Testis (tissue), 3 donors: Measurements from ENCODE around the gene GPC6. TPM values are rescaled to one million over a fixed set of nuclear protein-coding genes. Genes with fewer than 3 reads are reported as not detected.
A peak's percentile ranks its signal among the peaks of the same experiment; 100 is the strongest.

Source experiments
- DNase-seq: peaks from one replicate; pipeline ENCODE4 v3.0.0-alpha.2; 2019
- H3K27ac ChIP-seq, 2 donors: fragments of 200-600 bp; sonication (generic); one replicate each; pipeline ENCODE4 v1.5.1; 2019
- H3K27me3 ChIP-seq: fragments of 200-600 bp; sonication (generic); one replicate; pipeline ENCODE4 v1.5.1; 2019
- H3K36me3 ChIP-seq: fragments of 200-600 bp; sonication (generic); one replicate; pipeline ENCODE4 v1.5.1; 2017; ENCODE audit warnings: low read depth; ENCODE audit errors: missing control alignments
- H3K4me1 ChIP-seq: fragments of 200-600 bp; sonication (generic); one replicate; pipeline ENCODE4 v1.5.1; 2019
- H3K4me3 ChIP-seq, 2 donors: fragments of 200-600 bp; sonication (generic); one replicate each; pipeline ENCODE4 v1.5.1; 2017 to 2019
- H3K9me3 ChIP-seq: fragments of 200-600 bp; sonication (generic); one replicate; pipeline ENCODE4 v1.5.1; 2017
- CTCF ChIP-seq, 3 experiments: fragments of 450-650 bp in 2 of 3; fragments of 200-600 bp in 1 of 3; sonication (generic) in 1 of 3; IDR thresholded peaks; one replicate each; pipeline ENCODE4 v1.5.1; 2016 to 2019; ENCODE audit warnings: antibody characterized with exemption in 3 of 3, mild to moderate bottlenecking in 2 of 3, moderate library complexity in 1 of 3
- POLR2A ChIP-seq: fragments of 450-650 bp; IDR thresholded peaks from one replicate; pipeline ENCODE4 v1.6.1; 2017; ENCODE audit warnings: antibody characterized with exemption, mild to moderate bottlenecking, moderate library complexity
- WGBS, 2 donors: methylation state at CpG; one replicate each; pipeline ENCODE4 v1.1.5; 2018; 5-methylcytosine and 5-hydroxymethylcytosine counted together
- intact Hi-C: fragments of 100-400 bp; cut with DNase I; formaldehyde crosslinking; loops from one replicate; pipeline ENCODE4 v1.15.1; 2023; ENCODE audit warnings: low total_unique reads
- polyA plus RNA-seq: library from polyadenylated mRNA; stranded (reverse); fragments of 350-450 nt; fragmentation: Illumina TruSeq; extraction: RNeasy Lipid Tissue Mini Kit (QIAGEN cat#74804); gene quantifications from one replicate; pipeline ENCODE4 v1.2.3, GENCODE V29; 2014; ENCODE audit warnings: low read depth, low replicate concordance; ENCODE audit not compliant: insufficient read depth
- total RNA-seq, 2 donors: library from RNA; depleted of rRNA; stranded (reverse); fragments of >200 nt; gene quantifications; one replicate each; pipeline ENCODE4 v1.2.3, GENCODE V29; 2016

The GPC6 gene
- total and polyA plus RNA-seq, 3 donors from 2014 or later = 2.2 to 6.9 (median 4.3) TPM

GRCh38 chr13:94122300-94122915 lies 895.8 kb downstream of the GPC6 start:
- no peaks in the 10 kb centered on the region for H3K4me1 ChIP-seq
- no peak for DNase-seq
- no peak overlapping the region for H3K27ac ChIP-seq
- H3K9me3 ChIP-seq = no peaks in the 10 kb centered on the region
- H3K36me3 ChIP-seq = no peaks in the 10 kb centered on the region
- intact Hi-C loops = no loop called here
- no peaks in the 10 kb centered on the region for H3K27me3 ChIP-seq
- TF ChIP-seq CTCF (IDR thresholded peaks at IDR 0.05) = no peak
- no peak overlapping the region for H3K4me3 ChIP-seq
- WGBS, 2 donors = 83 to 85% methylated on average over 4 of the region's 4 CpGs

- no peak overlapping the region for H3K4me3 ChIP-seq
- no peaks in the 10 kb centered on the region for H3K9me3 ChIP-seq
- H3K4me1 ChIP-seq = no peaks in the 10 kb centered on the region
- intact Hi-C loops = no loop called here
- H3K36me3 ChIP-seq = no peaks in the 10 kb centered on the region
- H3K27me3 ChIP-seq = no peaks in the 10 kb centered on the region
- H3K27ac ChIP-seq = no peak overlapping the region
- WGBS, 2 donors = 62 to 63% methylated on average over 1 of the region's 1 CpG
- no peak for TF ChIP-seq POLR2A
- no peak for DNase-seq
Measured at GRCh38 chr13:94123557-94123956, 897.0 kb downstream of the GPC6 start.

- Histone ChIP-seq H3K9me3 (no peaks in the 10 kb centered on the region), H3K36me3 (no peaks in the 10 kb centered on the region), H3K27me3 (no peaks in the 10 kb centered on the region), H3K4me1 (no peaks in the 10 kb centered on the region), H3K27ac (no peak overlapping the region), H3K4me3 (no peak overlapping the region)
- DNase-seq = peak; percentile 40
- 41 to 51% methylated on average over 4 of the region's 4 CpGs for WGBS, 2 donors
- intact Hi-C loops = no loop called here
- TF ChIP-seq POLR2A = no peak
- no peak for TF ChIP-seq CTCF (IDR thresholded peaks at IDR 0.05)
Measured at GRCh38 chr13:94128430-94128829, 901.8 kb downstream of the GPC6 start.

GRCh38 chr13:94129490-94129894 lies 902.9 kb downstream of the GPC6 start:
- 95% methylated on average over 2 of the region's 2 CpGs for whole genome bisulfite sequencing, 2 donors
- no peaks in the 10 kb centered on the region for H3K9me3 ChIP-seq

GRCh38 chr13:94138831-94139230 lies 912.2 kb downstream of the GPC6 start:
- Histone ChIP-seq H3K4me1 (no peaks in the 10 kb centered on the region), H3K9me3 (no peaks in the 10 kb centered on the region), H3K27me3 (no peaks in the 10 kb centered on the region), H3K36me3 (no peaks in the 10 kb centered on the region), H3K4me3 (no peak overlapping the region), H3K27ac (no peak overlapping the region)
- no peak for DNase-seq
- TF ChIP-seq POLR2A = no peak
- 68 to 88% methylated on average over 4 of the region's 4 CpGs for WGBS, 2 donors
- intact Hi-C loops = no loop called here

More at GRCh38 chr13:94129490-94129894, 902.9 kb downstream of the GPC6 start:
- Histone ChIP-seq H3K4me3 (no peak overlapping the region), H3K27me3 (no peaks in the 10 kb centered on the region), H3K36me3 (no peaks in the 10 kb centered on the region), H3K4me1 (no peaks in the 10 kb centered on the region), H3K27ac (no peak overlapping the region)
- TF ChIP-seq POLR2A (no peak), CTCF (IDR thresholded peaks at IDR 0.05) (no peak)
- intact Hi-C loops = no loop called here
- DNase-seq = no peak

- Histone ChIP-seq H3K27me3 (no peaks in the 10 kb centered on the region), H3K4me1 (no peaks in the 10 kb centered on the region), H3K4me3 (no peak overlapping the region), H3K36me3 (no peaks in the 10 kb centered on the region), H3K9me3 (no peaks in the 10 kb centered on the region), H3K27ac (no peak overlapping the region)
- TF ChIP-seq POLR2A (no peak), CTCF (IDR thresholded peaks at IDR 0.05) (no peak)
- intact Hi-C loops = no loop called here
- WGBS, 2 donors = 94 to 100% methylated on average over 1 of the region's 1 CpG
- no peak for DNase-seq
Measured at GRCh38 chr13:94139393-94139995, 912.9 kb downstream of the GPC6 start.
